GM12875 (cell line): ENCODE measurements around the gene AP3D1.
"Not testable (repeated sequence)": the region's sequence is repeated elsewhere in the genome, so short reads cannot be mapped to it uniquely, and the experiment has no call there.

ENCODE experiments used
- H3K4me3 ChIP-seq: one replicate; pipeline ENCODE4 v1.5.1; 2011; ENCODE audit warnings: low read depth, low read length, control low read depth
- TF ChIP-seq, protein P1 (sequence below): IDR thresholded peaks from 2 replicates; pipeline ENCODE4 v1.5.1; 2011; ENCODE audit warnings: low read depth, mild to moderate bottlenecking, control low read depth, inconsistent platforms, low read length, moderate library complexity, borderline replicate concordance; ENCODE audit not compliant: insufficient read depth

Gene AP3D1

DNA sequence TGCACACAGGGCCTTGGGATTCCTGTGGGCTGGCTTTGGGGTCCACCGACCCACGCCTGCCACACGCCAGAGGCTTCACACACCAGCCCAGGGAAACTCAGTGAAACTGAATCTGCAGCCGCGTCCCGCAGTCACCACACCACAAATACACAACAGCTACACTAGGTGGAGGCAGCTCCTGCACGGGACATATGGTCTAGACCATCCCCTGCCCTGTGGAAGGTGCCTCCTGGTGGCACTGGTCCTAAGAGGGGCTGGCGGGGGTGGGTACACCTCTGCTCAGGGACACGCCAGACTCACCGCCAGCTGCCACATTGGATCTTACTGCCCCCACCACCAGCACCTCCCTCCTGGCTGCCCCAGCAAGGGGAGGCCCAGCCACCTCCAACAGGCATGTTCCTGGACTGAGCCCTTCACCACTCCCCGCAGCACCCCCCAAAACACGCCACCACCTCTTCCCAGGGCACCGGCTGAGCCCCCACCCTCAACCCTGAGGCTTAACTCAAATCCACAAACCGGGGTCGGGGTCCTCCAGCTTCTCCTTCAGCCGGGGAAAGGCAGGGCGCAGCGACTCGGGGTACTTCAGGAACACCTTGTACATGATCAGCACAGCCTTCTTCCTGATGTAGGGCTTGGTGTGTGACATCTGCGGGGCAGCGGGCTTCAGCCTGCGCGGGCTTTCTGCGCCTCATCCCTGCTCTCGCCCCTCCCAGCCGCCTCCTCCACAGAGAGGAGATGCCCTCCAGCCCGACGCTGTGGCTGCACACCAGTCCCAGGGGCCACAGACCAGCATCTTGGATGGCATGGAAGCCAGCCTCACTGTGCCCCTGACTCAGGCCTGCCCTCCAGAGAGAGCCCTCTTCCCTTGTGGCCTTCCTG lies 21.2 kb downstream of the AP3D1 start:
- H3K4me3 ChIP-seq: no peak overlapping the region
- TF ChIP-seq, protein P1, sequence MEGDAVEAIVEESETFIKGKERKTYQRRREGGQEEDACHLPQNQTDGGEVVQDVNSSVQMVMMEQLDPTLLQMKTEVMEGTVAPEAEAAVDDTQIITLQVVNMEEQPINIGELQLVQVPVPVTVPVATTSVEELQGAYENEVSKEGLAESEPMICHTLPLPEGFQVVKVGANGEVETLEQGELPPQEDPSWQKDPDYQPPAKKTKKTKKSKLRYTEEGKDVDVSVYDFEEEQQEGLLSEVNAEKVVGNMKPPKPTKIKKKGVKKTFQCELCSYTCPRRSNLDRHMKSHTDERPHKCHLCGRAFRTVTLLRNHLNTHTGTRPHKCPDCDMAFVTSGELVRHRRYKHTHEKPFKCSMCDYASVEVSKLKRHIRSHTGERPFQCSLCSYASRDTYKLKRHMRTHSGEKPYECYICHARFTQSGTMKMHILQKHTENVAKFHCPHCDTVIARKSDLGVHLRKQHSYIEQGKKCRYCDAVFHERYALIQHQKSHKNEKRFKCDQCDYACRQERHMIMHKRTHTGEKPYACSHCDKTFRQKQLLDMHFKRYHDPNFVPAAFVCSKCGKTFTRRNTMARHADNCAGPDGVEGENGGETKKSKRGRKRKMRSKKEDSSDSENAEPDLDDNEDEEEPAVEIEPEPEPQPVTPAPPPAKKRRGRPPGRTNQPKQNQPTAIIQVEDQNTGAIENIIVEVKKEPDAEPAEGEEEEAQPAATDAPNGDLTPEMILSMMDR: no peak

DNA sequence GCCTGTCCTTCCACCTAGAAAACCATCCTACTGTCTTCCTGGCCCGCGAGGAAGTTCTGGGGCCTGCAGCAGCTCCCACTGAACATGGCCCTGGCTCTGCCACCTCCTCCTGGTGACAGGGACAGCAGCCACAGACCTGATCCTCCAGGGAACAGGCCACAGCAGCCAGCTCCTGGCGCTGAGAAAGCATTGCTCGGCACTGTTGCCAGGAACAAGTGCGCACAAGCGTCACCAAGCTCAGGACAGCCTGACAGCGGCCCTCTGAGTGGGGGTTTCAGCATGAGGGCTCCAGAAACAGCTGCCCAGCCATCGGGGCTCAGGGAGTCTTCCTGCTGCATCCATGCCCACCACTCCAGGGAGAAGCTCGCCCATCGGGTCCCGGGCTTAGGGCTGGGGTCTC lies 21.9 kb downstream of the AP3D1 start:
- TF ChIP-seq, protein P1: no peak
- no peak overlapping the region for H3K4me3 ChIP-seq

DNA sequence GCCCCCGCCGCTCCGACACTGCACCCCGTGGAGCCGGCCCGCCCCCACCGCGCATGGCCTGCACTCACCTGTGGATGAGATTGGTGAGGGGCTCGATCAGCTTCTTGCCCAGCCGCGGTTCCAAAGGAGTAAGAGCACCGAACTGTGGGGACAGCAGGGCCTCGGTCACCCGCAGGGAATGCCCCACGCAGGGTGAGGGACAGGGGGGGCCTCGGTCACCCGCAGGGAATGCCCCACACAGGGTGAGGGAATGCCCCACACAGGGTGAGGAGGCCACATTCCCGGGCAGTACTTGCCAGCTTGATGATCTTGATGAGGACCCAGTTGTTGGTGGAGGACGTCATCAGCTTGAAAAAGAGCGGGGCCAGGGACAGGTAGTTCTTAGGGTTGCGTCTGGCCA lies 22.3 kb downstream of the AP3D1 start:
- no peak overlapping the region for H3K4me3 ChIP-seq
- TF ChIP-seq, protein P1: no peak

DNA sequence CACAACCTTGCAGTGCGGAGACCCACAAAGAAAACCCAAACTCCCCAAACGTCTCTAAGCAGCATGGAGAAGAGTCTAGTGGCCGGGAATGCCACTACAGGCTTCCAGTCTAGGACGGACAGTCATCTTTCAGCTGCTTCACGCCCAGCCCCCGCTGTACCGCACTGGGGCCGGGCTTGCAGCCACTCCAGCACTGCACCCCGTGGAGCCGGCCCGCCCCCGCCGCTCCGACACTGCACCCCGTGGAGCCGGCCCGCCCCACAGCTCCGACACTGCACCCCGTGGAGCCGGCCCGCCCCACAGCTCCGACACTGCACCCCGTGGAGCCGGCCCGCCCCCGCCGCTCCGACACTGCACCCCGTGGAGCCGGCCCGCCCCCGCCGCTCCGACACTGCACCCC lies 23.1 kb downstream of the AP3D1 start:
- not testable (repeated sequence) for H3K4me3 ChIP-seq

DNA sequence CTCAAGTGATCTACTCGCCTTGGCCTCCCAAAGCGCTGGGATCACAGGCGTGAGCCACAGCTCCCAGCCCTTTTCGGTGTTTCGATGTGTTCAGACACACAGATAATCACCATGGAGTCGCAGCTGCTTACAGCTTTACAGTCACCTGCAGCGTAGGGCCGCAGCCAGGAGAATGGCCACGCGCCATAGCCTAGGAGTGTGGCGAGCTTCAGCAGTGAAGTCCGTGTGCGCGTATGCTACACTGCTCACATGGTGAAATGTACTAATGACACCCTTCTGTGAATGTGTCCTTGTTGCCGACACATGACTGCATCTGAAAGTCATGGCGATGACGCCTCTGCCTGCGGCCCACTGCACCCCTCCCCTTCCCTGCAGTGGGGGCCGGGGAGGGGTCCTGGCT lies 23.6 kb downstream of the AP3D1 start:
- TF ChIP-seq, protein P1: no peak
- H3K4me3 ChIP-seq: no peak overlapping the region

DNA sequence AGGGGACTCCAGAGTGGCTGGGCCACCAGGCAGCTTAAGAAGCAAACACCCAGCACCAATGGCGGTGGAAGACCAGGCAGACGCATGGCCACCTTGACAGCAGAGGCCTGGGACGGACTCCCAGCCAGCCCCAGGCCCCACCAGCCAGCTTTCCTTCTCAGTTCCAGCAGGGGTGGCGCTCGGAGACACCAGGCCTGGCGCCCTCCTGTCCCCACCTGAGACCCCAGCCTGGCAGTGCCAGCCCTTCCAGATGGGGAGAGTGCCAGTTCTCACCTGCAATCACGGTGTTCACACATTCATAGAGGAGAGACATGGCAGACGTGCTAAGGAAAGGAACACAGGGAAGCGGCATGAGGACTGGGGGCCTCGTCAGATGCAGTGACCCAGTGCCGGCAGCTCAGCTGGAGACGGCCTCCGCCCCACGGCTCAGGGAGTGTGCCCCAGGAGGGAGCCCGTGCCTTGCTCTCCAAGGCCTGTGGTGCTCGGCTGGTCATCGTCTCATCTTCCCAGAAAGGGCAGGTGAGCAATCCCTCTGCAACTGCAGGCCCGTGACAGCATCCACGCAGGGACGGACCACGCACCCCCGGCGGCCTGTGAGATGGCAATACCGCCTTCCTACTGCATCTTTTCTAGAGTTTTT lies 24.4 kb downstream of the AP3D1 start:
- no peak overlapping the region for H3K4me3 ChIP-seq
- TF ChIP-seq, protein P1: no peak

DNA sequence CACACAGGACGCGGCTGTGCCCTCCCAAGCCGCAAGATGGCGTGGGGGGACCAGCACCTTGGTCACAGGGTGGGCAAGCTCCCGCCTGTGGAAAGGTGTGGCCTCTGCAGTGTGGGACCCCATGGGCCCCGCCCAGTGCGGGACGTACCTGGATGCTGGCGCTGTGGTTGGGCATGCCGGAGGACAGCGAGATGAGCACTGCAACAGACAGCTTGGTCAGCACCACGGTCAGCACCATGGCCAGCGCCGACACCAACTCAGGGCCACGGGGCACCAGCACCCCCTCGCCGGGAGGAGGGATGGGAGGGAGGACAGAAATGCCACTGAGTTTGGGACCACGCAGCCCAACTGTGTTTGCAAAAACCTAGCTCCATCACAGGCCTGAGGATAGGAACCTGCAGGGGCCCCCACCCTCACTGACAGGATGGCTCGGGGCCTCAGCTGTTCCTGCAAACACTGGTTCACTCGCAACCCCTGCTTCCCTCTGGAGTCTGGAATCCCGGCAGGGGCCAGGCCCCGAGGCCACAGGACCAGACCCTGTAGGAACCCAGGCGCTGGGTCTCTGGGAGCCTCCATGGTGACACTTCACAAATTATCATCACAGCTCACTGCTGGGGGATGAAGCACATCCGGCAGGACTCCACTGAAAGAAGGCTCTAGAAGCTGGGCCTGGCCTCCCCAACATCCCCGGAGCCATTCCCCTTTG lies 27.5 kb downstream of the AP3D1 start:
- TF ChIP-seq, protein P1: no peak
- no peak overlapping the region for H3K4me3 ChIP-seq
